GM10248 (cell line): ENCODE results near the gene MYO15B.

Experiments
- CTCF ChIA-PET: fragments of 300-600 bp; sonication (Branson Sonifier 250); formaldehyde crosslinking; extraction: SDS; loops from one replicate; lab custom pipeline; 2021; ENCODE audit warnings: antibody characterized with exemption; lab: Yijun Ruan, JAX
- POLR2A ChIA-PET: fragments of 350-650 bp; sonication (Branson Sonifier 250); formaldehyde crosslinking; extraction: SDS; loops from one replicate; lab custom pipeline; 2020; ENCODE audit warnings: antibody characterized with exemption; lab: Yijun Ruan, JAX
- DNase-seq: peaks from one replicate; pipeline ENCODE4 v3.0.0; 2012; ENCODE audit errors: extremely low spot score
- CTCF ChIP-seq: IDR thresholded peaks from 2 replicates; pipeline ENCODE4 v1.5.1; 2012; ENCODE audit warnings: mild to moderate bottlenecking, low read depth; ENCODE audit errors: extremely low read depth, missing control alignments, control extremely low read depth

Gene MYO15B

DNA sequence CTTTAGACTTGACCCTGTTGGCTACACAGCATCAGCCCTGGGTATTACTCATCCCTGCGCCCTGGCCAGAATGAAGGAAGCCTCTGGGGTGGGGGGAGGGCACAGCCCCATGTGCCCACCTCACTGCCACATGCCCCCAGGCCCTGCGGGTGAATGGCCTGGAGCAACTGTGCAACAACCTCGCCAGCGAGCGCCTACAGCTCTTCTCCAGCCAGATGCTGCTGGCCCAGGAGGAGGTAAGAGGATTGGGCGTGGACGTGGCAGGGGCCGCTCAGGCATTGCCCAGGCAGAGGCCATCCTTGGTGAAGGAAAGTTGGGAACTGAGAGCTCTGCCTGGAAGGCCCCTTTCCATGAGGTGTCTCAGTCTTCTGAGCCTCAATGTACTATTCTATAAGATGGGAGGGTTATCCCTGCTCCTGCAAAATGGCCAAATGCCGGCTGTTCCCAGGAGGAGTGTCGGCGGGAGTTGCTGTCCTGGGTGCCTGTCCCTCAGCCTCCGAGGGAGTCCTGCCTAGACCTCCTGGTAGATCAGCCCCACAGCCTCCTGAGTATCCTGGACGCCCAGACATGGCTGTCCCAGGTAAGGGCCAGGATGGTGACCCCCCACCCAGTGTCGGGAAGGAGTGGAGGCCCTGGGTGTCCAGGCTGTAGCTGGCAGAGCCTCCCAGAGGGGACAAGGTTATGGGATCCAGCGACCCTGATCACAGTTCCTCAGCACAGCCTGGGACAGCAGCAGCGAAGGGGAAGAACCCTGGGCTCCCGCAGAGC lies 8.9 kb downstream of the MYO15B start:
- no peak for DNase-seq
- ChIA-PET POLR2A (no interaction called here), CTCF (interaction anchor here (1.3 to 10.3 kb wide), 3 partner anchors 15 to 157 kb away, joined by 3 to 165 read pairs (median 15); no protein-coding TSS in a partner anchor)
- TF ChIP-seq CTCF = no peak

- DNase-seq = peak; percentile 81
- POLR2A ChIA-PET = interaction anchor here (0.5 kb wide), 1 partner anchor 288 kb away, joined by 3 read pairs; no protein-coding TSS in a partner anchor
- peak; percentile 85 for TF ChIP-seq CTCF
- CTCF ChIA-PET = interaction anchor here (0.5 to 10.3 kb wide), 55 partner anchors 9 to 254 kb away, joined by 3 to 165 read pairs (median 4); partner anchors contain the start of genes LLGL2, RECQL5, SMIM5 and TMEM94
Measured at GRCh38 chr17:75601057-75601987, 13.7 kb downstream of the MYO15B start.

GRCh38 chr17:75602644-75603043 lies 15.0 kb downstream of the MYO15B start:
- ChIA-PET CTCF (interaction anchor here (1.4 to 10.3 kb wide), 13 partner anchors 8 to 155 kb away, joined by 4 to 165 read pairs (median 18); partner anchors contain the start of gene SMIM5), POLR2A (no interaction called here)
- DNase-seq = no peak
- TF ChIP-seq CTCF = no peak

GRCh38 chr17:75603123-75603522 lies 15.5 kb downstream of the MYO15B start:
- no peak for TF ChIP-seq CTCF
- ChIA-PET POLR2A (no interaction called here), CTCF (interaction anchor here (1.6 to 10.3 kb wide), 9 partner anchors 7 to 150 kb away, joined by 4 to 165 read pairs (median 28); partner anchors contain the start of gene SMIM5)
- DNase-seq = no peak

DNA sequence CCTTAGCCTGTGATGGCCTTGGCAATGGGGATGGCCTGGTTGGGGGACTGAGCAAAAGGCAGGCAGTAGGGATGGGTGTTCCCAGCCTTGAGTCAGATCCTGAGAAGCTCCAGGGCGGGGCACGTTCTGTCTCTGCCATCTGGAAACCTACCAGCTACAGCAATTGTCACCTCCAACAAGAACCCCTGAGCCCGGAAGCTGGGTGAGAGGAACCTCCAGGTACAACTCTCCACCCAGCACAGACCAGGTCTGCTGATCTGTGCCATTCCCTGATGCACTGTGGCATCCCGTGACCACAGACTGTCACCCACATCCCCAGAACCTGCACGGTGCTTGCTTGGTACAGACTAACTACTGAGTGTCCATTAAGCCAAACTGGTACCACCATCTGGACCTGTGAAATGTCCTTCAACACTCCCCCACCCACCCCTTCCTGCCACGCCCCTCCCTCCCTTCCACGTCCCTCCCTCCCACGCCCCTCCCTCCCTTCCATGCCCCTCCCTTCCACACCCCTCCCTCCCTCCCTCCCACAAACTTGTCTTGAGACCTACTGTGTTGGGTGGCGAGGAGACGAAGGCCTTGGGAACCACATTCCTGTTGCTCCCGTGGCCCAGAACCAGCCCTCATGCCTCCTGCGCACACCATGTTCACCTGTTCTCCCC lies 16.6 kb downstream of the MYO15B start:
- ChIA-PET CTCF (interaction anchor here (0.8 to 10.3 kb wide), 8 partner anchors 10 to 149 kb away, joined by 3 to 165 read pairs (median 28); partner anchors contain the start of gene SMIM5), POLR2A (interaction anchor here (0.6 kb wide), 1 partner anchor 18 kb away, joined by 4 read pairs; no protein-coding TSS in a partner anchor)
- TF ChIP-seq CTCF = no peak
- DNase-seq = no peak

DNA sequence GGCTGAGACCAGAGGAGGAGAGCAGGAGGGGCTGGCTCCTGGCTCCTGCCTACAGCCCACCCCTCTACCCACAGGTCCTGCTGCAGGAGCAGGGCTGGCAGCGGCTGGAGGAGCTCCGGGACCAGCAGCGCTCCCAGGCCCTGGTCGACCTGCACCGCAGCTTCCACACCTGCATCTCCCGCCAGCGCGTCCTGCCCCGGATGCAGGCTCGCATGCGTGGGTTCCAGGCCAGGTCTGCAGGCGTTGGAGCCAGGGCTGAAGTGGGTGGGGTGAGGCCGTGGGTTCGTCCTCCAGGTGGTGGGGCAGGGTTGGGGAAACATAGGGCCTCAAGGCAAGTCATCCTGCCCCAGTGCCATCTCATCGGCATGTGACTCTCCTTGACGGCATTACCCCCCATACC lies 18.2 kb downstream of the MYO15B start:
- POLR2A ChIA-PET = interaction anchor here (0.7 kb wide), 1 partner anchor 63 kb away, joined by 5 read pairs; no protein-coding TSS in a partner anchor
- DNase-seq = no peak
- TF ChIP-seq CTCF = no peak
- CTCF ChIA-PET = interaction anchor here (1.4 to 1.5 kb wide), 2 partner anchors 18 to 27 kb away, joined by 3 to 4 read pairs; partner anchors contain the start of gene SMIM5
